Kidney (tissue), 14 donors: Measurements from ENCODE around the gene TSPAN15. TPM values are rescaled to one million over a fixed set of nuclear protein-coding genes. Genes with fewer than 3 reads are reported as not detected.

ENCODE experiments used
- DNase-seq, 5 donors: peaks; one replicate each; pipeline ENCODE4 v3.0.0-alpha.2; 2013 to 2020
- FAIRE-seq: peaks from 2 replicates; lab custom pipeline; 2012; peaks lifted over from hg19 to GRCh38; lab: Jason Lieb, UNC
- H3K27ac ChIP-seq, 2 donors: one replicate each; pipeline ENCODE4 v1.7.0; 2013; ENCODE audit warnings: low read depth in 2 of 2, low read length in 2 of 2, inconsistent platforms in 1 of 2
- H3K27me3 ChIP-seq: one replicate; pipeline ENCODE4 v1.7.1; 2013; ENCODE audit warnings: low read length, inconsistent platforms; ENCODE audit not compliant: control insufficient read depth, insufficient read depth
- H3K36me3 ChIP-seq, 3 donors: one replicate each; pipeline versions ENCODE4 v1.7.0 to v1.7.1; 2013; ENCODE audit warnings: low read length in 3 of 3, control low read depth in 1 of 3, inconsistent platforms in 1 of 3; ENCODE audit not compliant: insufficient read depth in 3 of 3, control insufficient read depth in 2 of 3
- H3K4me1 ChIP-seq, 3 donors: one replicate each; pipeline versions ENCODE4 v1.7.0 to v1.7.1; 2013; ENCODE audit warnings: low read length in 3 of 3, inconsistent platforms in 1 of 3, low read depth in 1 of 3; ENCODE audit not compliant: control insufficient read depth in 2 of 3, insufficient read depth in 2 of 3
- H3K4me3 ChIP-seq, 3 donors: one replicate each; pipeline versions ENCODE4 v1.7.0 to v1.8.1; 2013; ENCODE audit warnings: low read length in 3 of 3, control low read depth in 1 of 3, inconsistent platforms in 1 of 3
- H3K9ac ChIP-seq, 3 donors: one replicate each; pipeline versions ENCODE4 v1.7.0 to v1.7.1; 2013; ENCODE audit warnings: low read length in 3 of 3, control low read depth in 1 of 3, inconsistent platforms in 1 of 3
- H3K9me3 ChIP-seq, 3 donors: one replicate each; pipeline versions ENCODE4 v1.7.0 to v1.7.1; 2013; ENCODE audit warnings: low read length in 3 of 3, control low read depth in 1 of 3, inconsistent platforms in 1 of 3; ENCODE audit not compliant: control insufficient read depth in 2 of 3, insufficient read depth in 1 of 3
- intact Hi-C: fragments of 100-400 bp; cut with DNase I; formaldehyde crosslinking; loops from one replicate; pipeline ENCODE4 v1.11.1; 2022
- polyA plus RNA-seq: library from polyadenylated mRNA; stranded (reverse); fragments of 350-450 nt; fragmentation: Illumina TruSeq; extraction: RNeasy Lipid Tissue Mini Kit (QIAGEN cat#74804); gene quantifications from one replicate; pipeline ENCODE4 v1.2.3, GENCODE V29; 2014; ENCODE audit warnings: low read depth, low replicate concordance; ENCODE audit not compliant: insufficient read depth
- total RNA-seq: library from RNA; stranded (reverse); fragmentation: NEBNext Ultra II Directional; extraction: Animal tissue kit (Norgen Biotek cat#: 25700); gene quantifications from one replicate; pipeline ENCODE4 v1.2.1, GENCODE V29; 2021
- TF ChIP-seq, protein P1 (sequence below): IDR thresholded peaks from 3 replicates; pipeline ENCODE4 v1.5.1; 2012; ENCODE audit warnings: mild to moderate bottlenecking, moderate library complexity, borderline replicate concordance; ENCODE audit not compliant: insufficient read depth; ENCODE audit errors: extremely low read depth
- donor health status: control.
- donor health status: control.
- donor health status: control.
- donor health status: control.
- donor health status: control.
- donor health status: DM: yes; HTN: yes; CAD: no.
- donor health status: Normal renal cell carcinoma (clear cell type).

The TSPAN15 gene
- total and polyA plus RNA-seq, 2 donors from 2014 or later: 28.2 to 65.4 TPM

DNA sequence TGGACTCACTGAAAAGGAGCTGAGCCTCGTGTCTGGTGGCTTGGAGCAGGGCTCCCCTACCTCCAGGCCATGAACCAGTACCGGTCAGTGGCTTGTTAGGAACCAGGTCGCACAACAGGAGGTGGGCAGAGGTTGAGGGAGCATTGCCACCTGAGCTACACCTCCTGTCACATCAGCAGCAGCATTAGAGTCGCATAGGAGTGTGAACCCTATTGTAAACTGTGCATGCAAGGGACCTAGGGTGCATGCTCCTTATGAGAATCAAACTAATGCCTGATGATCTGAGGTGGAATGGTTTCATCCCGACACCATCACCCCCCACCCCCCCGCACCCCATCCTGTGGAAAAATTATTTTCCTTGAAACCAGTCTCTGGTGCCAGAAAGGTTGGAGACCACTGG, 50.4 kb downstream of the TSPAN15 start:
- H3K27me3 ChIP-seq: no peaks in the 10 kb centered on the region
- intact Hi-C loops: no loop called here
- no peak overlapping the region for H3K27ac ChIP-seq
- H3K9me3 ChIP-seq: no peaks in the 10 kb centered on the region
- H3K36me3 ChIP-seq: no peaks in the 10 kb centered on the region
- peaks cover 0 to 3% (median 0%) of the 10 kb centered on the region in 3 donors for H3K4me1 ChIP-seq
- DNase-seq (no peak), FAIRE-seq (no peak)
- no peak overlapping the region for H3K9ac ChIP-seq
- TF ChIP-seq, protein P1, sequence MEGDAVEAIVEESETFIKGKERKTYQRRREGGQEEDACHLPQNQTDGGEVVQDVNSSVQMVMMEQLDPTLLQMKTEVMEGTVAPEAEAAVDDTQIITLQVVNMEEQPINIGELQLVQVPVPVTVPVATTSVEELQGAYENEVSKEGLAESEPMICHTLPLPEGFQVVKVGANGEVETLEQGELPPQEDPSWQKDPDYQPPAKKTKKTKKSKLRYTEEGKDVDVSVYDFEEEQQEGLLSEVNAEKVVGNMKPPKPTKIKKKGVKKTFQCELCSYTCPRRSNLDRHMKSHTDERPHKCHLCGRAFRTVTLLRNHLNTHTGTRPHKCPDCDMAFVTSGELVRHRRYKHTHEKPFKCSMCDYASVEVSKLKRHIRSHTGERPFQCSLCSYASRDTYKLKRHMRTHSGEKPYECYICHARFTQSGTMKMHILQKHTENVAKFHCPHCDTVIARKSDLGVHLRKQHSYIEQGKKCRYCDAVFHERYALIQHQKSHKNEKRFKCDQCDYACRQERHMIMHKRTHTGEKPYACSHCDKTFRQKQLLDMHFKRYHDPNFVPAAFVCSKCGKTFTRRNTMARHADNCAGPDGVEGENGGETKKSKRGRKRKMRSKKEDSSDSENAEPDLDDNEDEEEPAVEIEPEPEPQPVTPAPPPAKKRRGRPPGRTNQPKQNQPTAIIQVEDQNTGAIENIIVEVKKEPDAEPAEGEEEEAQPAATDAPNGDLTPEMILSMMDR: no peak
- no peak overlapping the region for H3K4me3 ChIP-seq

DNA sequence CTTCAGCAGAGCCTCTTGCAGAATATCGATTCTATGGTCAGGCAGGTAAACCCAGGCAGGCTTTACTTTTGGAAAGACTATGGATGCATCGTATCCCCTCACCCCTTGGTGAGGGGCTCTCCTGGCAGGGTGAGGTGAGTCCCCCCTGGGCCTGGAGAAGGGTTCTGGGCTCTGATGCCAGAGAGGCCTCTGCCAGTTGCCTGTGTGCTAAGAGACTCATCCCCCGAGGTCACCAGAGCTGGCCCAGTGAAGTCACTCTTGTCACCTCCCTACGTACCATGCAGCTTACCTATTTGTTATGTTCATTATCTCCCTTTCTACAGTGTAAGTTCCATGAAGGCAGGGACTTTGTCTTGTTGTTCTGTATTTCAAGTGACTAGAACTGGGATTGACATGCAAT, 51.3 kb downstream of the TSPAN15 start:
- H3K36me3 ChIP-seq: no peaks in the 10 kb centered on the region
- no peak overlapping the region for H3K4me3 ChIP-seq
- FAIRE-seq (no peak), DNase-seq (no peak)
- H3K9me3 ChIP-seq: no peaks in the 10 kb centered on the region
- no peak overlapping the region for H3K9ac ChIP-seq
- H3K27me3 ChIP-seq: no peaks in the 10 kb centered on the region
- TF ChIP-seq, protein P1: no peak
- H3K27ac ChIP-seq: no peak overlapping the region
- peaks cover 0 to 3% (median 0%) of the 10 kb centered on the region in 3 donors for H3K4me1 ChIP-seq
- intact Hi-C loops: no loop called here

DNA sequence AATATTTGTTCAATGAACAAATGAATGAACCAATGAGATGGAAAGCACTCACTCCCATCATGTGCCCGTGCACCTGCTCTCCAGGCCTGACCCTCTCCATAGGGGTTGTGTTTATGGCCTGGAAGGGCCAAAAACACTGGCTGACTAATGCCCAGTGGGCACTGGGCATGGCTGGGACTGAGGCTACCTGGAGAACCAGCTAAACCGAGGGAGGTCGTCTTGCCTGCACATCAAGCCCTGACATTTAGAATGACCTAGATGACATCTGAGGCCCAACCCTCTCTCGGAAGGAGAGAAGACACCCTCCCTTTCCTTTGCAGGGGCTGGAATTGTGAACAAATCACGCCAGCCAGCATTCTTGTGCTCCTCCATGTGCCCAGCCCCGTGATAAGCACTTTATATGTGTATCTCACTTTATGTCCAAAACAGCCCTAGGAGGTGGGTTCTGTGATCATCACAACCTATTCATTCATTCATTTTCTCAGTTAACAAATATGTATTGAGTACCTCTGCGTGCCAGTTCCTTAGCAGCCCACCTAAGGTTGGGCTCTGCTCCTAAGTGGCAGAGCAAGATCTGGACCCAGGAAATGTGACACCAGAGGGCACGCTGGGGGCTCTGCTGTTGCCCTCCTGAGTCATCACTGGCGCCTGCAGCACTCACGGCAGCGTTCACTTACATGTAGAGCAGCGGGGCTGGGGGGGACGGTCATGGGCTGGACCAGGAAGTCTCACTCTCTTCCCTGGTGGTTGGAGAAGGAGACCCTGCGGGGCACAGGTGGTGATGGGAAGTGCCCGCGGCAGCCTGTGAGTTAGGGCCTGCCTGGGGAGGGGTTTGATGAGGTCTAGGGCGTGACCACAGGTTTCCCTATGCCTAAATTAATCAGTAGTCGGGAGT, 52.0 kb downstream of the TSPAN15 start:
- intact Hi-C loops: no loop called here
- TF ChIP-seq, protein P1: no peak
- no peaks in the 10 kb centered on the region for H3K9me3 ChIP-seq
- no peak overlapping the region for H3K27ac ChIP-seq
- no peak overlapping the region for H3K9ac ChIP-seq
- H3K4me1 ChIP-seq: peaks cover 0 to 5% (median 0%) of the 10 kb centered on the region in 3 donors
- no peaks in the 10 kb centered on the region for H3K36me3 ChIP-seq
- no peak for FAIRE-seq
- no peaks in the 10 kb centered on the region for H3K27me3 ChIP-seq
- H3K4me3 ChIP-seq: no peak overlapping the region
- peak in 1 of 5 donors; percentile 9 for DNase-seq
